Pons (tissue), 1 donor: ENCODE measurements around the gene HTT.
"Not testable (repeated sequence)": the region's sequence is repeated elsewhere in the genome, so short reads cannot be mapped to it uniquely, and the experiment has no call there.

Experiments used
- DNase-seq: peaks from one replicate; pipeline ENCODE4 v3.0.0-alpha.2; 2016; ENCODE audit warnings: low spot score

Gene HTT

GRCh38 chr4:3121596-3121995, 47.1 kb downstream of the HTT start:
- no peak for DNase-seq

GRCh38 chr4:3122081-3122563, 47.6 kb downstream of the HTT start:
- no peak for DNase-seq

- no peak for DNase-seq
Observed at GRCh38 chr4:3123181-3123671, 48.7 kb downstream of the HTT start.

- no peak for DNase-seq
Observed at GRCh38 chr4:3124070-3124767, 49.7 kb downstream of the HTT start.

- DNase-seq = no peak
Observed at GRCh38 chr4:3127112-3127511, 52.6 kb downstream of the HTT start.

GRCh38 chr4:3128058-3128457, 53.6 kb downstream of the HTT start:
- no peak for DNase-seq

- DNase-seq = no peak
Observed at GRCh38 chr4:3128976-3129375, 54.5 kb downstream of the HTT start.

GRCh38 chr4:3130201-3130600, 55.7 kb downstream of the HTT start:
- no peak for DNase-seq

- no peak for DNase-seq
Observed at GRCh38 chr4:3130826-3131225, 56.3 kb downstream of the HTT start.

GRCh38 chr4:3134201-3134600, 59.7 kb downstream of the HTT start:
- no peak for DNase-seq

- DNase-seq = no peak
Observed at GRCh38 chr4:3135155-3136011, 60.9 kb downstream of the HTT start.

GRCh38 chr4:3136454-3136853, 62.0 kb downstream of the HTT start:
- no peak for DNase-seq

- no peak for DNase-seq
Observed at GRCh38 chr4:3137908-3138307, 63.4 kb downstream of the HTT start.

GRCh38 chr4:3145234-3145924, 70.9 kb downstream of the HTT start:
- DNase-seq = peak; percentile 27

- no peak for DNase-seq
Observed at GRCh38 chr4:3148926-3149325, 74.4 kb downstream of the HTT start.

GRCh38 chr4:3151238-3151637, 76.8 kb downstream of the HTT start:
- not testable (repeated sequence) for DNase-seq

GRCh38 chr4:3157366-3157765, 82.9 kb downstream of the HTT start:
- DNase-seq = no peak

GRCh38 chr4:3158841-3159240, 84.4 kb downstream of the HTT start:
- no peak for DNase-seq

GRCh38 chr4:3160438-3160837, 86.0 kb downstream of the HTT start:
- DNase-seq = no peak

GRCh38 chr4:3161044-3161443, 86.6 kb downstream of the HTT start:
- not testable (repeated sequence) for DNase-seq

- not testable (repeated sequence) for DNase-seq
Observed at GRCh38 chr4:3166434-3166833, 92.0 kb downstream of the HTT start.

GRCh38 chr4:3168029-3168428, 93.5 kb downstream of the HTT start:
- no peak for DNase-seq
